Uterus (tissue), 2 donors: ENCODE results near the gene CDCA3.

ENCODE experiments used
- POLR2A ChIP-seq, 2 donors: fragments of 450-650 bp; IDR thresholded peaks; one replicate each; pipeline ENCODE4 v1.6.1; 2016; ENCODE audit warnings: antibody characterized with exemption in 2 of 2, mild to moderate bottlenecking in 1 of 2, moderate library complexity in 1 of 2
- TF ChIP-seq, protein P1 (sequence below), 4 experiments: fragments of 200-600 bp in 2 of 4; fragments of 450-650 bp in 2 of 4; sonication (generic) in 2 of 4; IDR thresholded peaks; one replicate each; pipeline ENCODE4 v1.5.1; 2016 to 2019; ENCODE audit warnings: antibody characterized with exemption in 4 of 4, mild to moderate bottlenecking in 2 of 4, moderate library complexity in 1 of 4

DNA sequence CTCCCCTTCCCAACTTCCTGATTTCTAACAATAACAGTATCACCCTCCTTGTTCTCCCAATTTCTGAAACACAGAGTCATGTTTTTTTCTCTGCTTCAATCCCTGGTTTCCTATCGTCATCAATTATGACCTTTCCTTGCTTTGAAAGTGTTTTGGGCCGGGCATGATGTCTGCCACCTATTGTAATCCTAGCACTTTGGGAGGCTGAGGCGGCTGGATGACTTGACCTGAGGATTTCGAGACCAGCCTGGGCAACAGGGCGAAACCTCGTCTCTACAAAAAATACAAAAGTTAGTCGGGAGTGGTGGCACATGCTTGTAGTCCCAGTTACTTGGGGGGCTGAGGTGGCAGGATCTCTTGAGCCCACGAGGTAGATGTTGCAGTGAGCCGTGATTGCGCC, 42.0 kb downstream of the CDCA3 start:
- TF ChIP-seq, protein P1, sequence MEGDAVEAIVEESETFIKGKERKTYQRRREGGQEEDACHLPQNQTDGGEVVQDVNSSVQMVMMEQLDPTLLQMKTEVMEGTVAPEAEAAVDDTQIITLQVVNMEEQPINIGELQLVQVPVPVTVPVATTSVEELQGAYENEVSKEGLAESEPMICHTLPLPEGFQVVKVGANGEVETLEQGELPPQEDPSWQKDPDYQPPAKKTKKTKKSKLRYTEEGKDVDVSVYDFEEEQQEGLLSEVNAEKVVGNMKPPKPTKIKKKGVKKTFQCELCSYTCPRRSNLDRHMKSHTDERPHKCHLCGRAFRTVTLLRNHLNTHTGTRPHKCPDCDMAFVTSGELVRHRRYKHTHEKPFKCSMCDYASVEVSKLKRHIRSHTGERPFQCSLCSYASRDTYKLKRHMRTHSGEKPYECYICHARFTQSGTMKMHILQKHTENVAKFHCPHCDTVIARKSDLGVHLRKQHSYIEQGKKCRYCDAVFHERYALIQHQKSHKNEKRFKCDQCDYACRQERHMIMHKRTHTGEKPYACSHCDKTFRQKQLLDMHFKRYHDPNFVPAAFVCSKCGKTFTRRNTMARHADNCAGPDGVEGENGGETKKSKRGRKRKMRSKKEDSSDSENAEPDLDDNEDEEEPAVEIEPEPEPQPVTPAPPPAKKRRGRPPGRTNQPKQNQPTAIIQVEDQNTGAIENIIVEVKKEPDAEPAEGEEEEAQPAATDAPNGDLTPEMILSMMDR (IDR thresholded peaks at IDR 0.05): no peak
- TF ChIP-seq POLR2A (IDR thresholded peaks at IDR 0.05): no peak
